HCT116 (cell line): ENCODE measurements around the gene ITPR1. TPM values are rescaled to one million over a fixed set of nuclear protein-coding genes. Genes with fewer than 3 reads are reported as not detected.

ENCODE experiments used
- ATAC-seq: fragments of 200-7000 bp; cut with Tn5 transposase; 2 replicates; pipeline ENCODE4 v1.9.1; 2020; ENCODE audit warnings: mild to moderate bottlenecking, moderate library complexity
- BruUV-seq: library from RNA; stranded (reverse); fragments of 400-500 nt; replicated peaks from 2 replicates; lab custom pipeline; 2021; lab: Mats Ljungman, UMichigan
- CTCF ChIA-PET: fragments of 300-600 bp; sonication (Branson Sonifier 250); formaldehyde crosslinking; loops from one replicate; lab custom pipeline; 2021; ENCODE audit warnings: antibody characterized with exemption; lab: Charles Lee
- POLR2A ChIA-PET: fragments of 300-600, 350-600 bp; sonication (Branson Sonifier 250); formaldehyde crosslinking; loops from one replicate; lab custom pipeline; 2021; ENCODE audit warnings: antibody characterized with exemption; lab: Charles Lee
- RAD21 ChIA-PET, 2 experiments: fragments of 300-600 bp; sonication (Branson Sonifier 250); formaldehyde crosslinking; loops; one replicate each; lab custom pipeline; 2023; ENCODE audit warnings: low total read pairs in 2 of 2; ENCODE audit not compliant: uncharacterized antibody in 2 of 2, unreplicated experiment in 2 of 2, low non-redundant PET in 1 of 2; lab: Charles Lee
- DNase-seq: peaks from one replicate; pipeline ENCODE4 v3.0.0-alpha.2; 2010; ENCODE audit warnings: low read depth, low spot score
- H2AFZ ChIP-seq: fragments of 200-600 bp; shearing (Covaris generic), sonication (generic); 2 replicates; pipeline ENCODE4 v1.6.1; 2017; ENCODE audit warnings: low read depth, mixed run types, mixed read lengths, antibody characterized with exemption, low read length; ENCODE audit not compliant: poor library complexity, severe bottlenecking
- H3K27ac ChIP-seq: 2 replicates; pipeline ENCODE4 v1.5.1; 2012; ENCODE audit warnings: low read depth, low read length
- H3K27me3 ChIP-seq: fragments of 200-600 bp; sonication (generic); 2 replicates; pipeline ENCODE4 v1.6.1; 2016; ENCODE audit warnings: mixed run types, low read length, mixed read lengths; ENCODE audit not compliant: insufficient read depth
- H3K36me3 ChIP-seq, 2 experiments: fragments of 200-500 bp in 1 of 2; fragments of 200-600 bp in 1 of 2; sonication (Bioruptor generic) in 1 of 2; sonication (generic) in 1 of 2; 2 replicates each; pipeline versions ENCODE4 v1.5.1 to v1.6.1; 2014 to 2016; ENCODE audit warnings: low read length in 2 of 2, inconsistent platforms in 1 of 2, mixed read lengths in 1 of 2, mixed run types in 1 of 2; ENCODE audit not compliant: insufficient read depth in 2 of 2, control insufficient read depth in 1 of 2
- H3K4me1 ChIP-seq, 2 experiments: fragments of 200-600 bp in 1 of 2; sonication (generic) in 1 of 2; 2 replicates each; pipeline versions ENCODE4 v1.5.1 to v1.6.1; 2012 to 2017; ENCODE audit warnings: low read length in 2 of 2, inconsistent platforms in 1 of 2, mild to moderate bottlenecking in 1 of 2, mixed read lengths in 1 of 2, mixed run types in 1 of 2, moderate library complexity in 1 of 2; ENCODE audit not compliant: insufficient read depth in 2 of 2, control insufficient read depth in 1 of 2
- H3K4me2 ChIP-seq: fragments of 200-600 bp; sonication (generic); 2 replicates; pipeline ENCODE4 v1.6.1; 2017; ENCODE audit warnings: mixed run types, low read length, mixed read lengths
- H3K4me3 ChIP-seq, 2 experiments: fragments of 200-600 bp in 1 of 2; sonication (generic) in 1 of 2; replicated peaks in 1 of 2; 2 replicates each; pipeline ENCODE4 v1.5.1; 2011 to 2016; ENCODE audit warnings: low read length in 2 of 2, control low read depth in 1 of 2, low read depth in 1 of 2, mild to moderate bottlenecking in 1 of 2, mixed read lengths in 1 of 2, mixed run types in 1 of 2
- H3K79me2 ChIP-seq: fragments of 200-600 bp; sonication (generic); 2 replicates; pipeline ENCODE4 v1.6.1; 2017; ENCODE audit warnings: mild to moderate bottlenecking, mixed run types, low read length, moderate library complexity, mixed read lengths; ENCODE audit not compliant: insufficient read depth
- H3K9ac ChIP-seq: fragments of 200-600 bp; sonication (generic); 2 replicates; pipeline ENCODE4 v1.6.1; 2016; ENCODE audit warnings: low read length, mixed read lengths
- H3K9me2 ChIP-seq: fragments of 200-600 bp; sonication (generic), shearing (Covaris generic); 2 replicates; pipeline ENCODE4 v1.6.1; 2017; ENCODE audit warnings: mixed run types, mild to moderate bottlenecking, moderate library complexity; ENCODE audit not compliant: insufficient read depth
- H3K9me3 ChIP-seq, 2 experiments: fragments of 200-500 bp in 1 of 2; fragments of 200-600 bp in 1 of 2; sonication (Bioruptor generic) in 1 of 2; sonication (generic) in 1 of 2; 2 replicates each; pipeline ENCODE4 v1.6.1; 2014 to 2017; ENCODE audit warnings: low read length in 2 of 2, mixed read lengths in 2 of 2, inconsistent platforms in 1 of 2, low read depth in 1 of 2, mild to moderate bottlenecking in 1 of 2, mixed run types in 1 of 2, moderate library complexity in 1 of 2; ENCODE audit not compliant: control insufficient read depth in 1 of 2, insufficient read depth in 1 of 2
- H4K20me1 ChIP-seq: fragments of 200-600 bp; sonication (generic), shearing (Covaris generic); 2 replicates; pipeline ENCODE4 v1.6.1; 2017; ENCODE audit warnings: mixed run types, mild to moderate bottlenecking, moderate library complexity; ENCODE audit not compliant: insufficient read depth
- CBX3 ChIP-seq: IDR thresholded peaks from 2 replicates; pipeline ENCODE4 v1.6.1; 2012; ENCODE audit warnings: low read depth
- CEBPB ChIP-seq: IDR thresholded peaks from 2 replicates; pipeline ENCODE4 v1.6.1; 2012; ENCODE audit warnings: low read depth
- ELF1 ChIP-seq: IDR thresholded peaks from 2 replicates; pipeline ENCODE4 v1.6.1; 2012; ENCODE audit warnings: low read depth, borderline replicate concordance
- EZH2phosphoT487 ChIP-seq: fragments of 200-600 bp; IDR thresholded peaks from 2 replicates; pipeline ENCODE4 v1.6.1; 2018; ENCODE audit warnings: antibody characterized with exemption, borderline replicate concordance
- FOSL1 ChIP-seq: IDR thresholded peaks from 2 replicates; pipeline ENCODE4 v1.6.1; 2012; ENCODE audit warnings: low read depth
- POLR2A ChIP-seq: IDR thresholded peaks from 2 replicates; pipeline ENCODE4 v1.7.0; 2011; ENCODE audit warnings: borderline replicate concordance; ENCODE audit not compliant: insufficient read depth, insufficient read length; ENCODE audit errors: extremely low read depth
- POLR2AphosphoS5 ChIP-seq: IDR thresholded peaks from 2 replicates; pipeline ENCODE4 v1.6.1; 2011; ENCODE audit warnings: mild to moderate bottlenecking, low read depth, low read length, moderate library complexity
- RAD21 ChIP-seq: IDR thresholded peaks from 2 replicates; pipeline ENCODE4 v1.6.1; 2012; ENCODE audit warnings: low read depth, mild to moderate bottlenecking
- SIN3A ChIP-seq: IDR thresholded peaks from 2 replicates; pipeline ENCODE4 v1.6.1; 2012; ENCODE audit warnings: low read depth
- SP1 ChIP-seq: IDR thresholded peaks from 2 replicates; pipeline ENCODE4 v1.6.1; 2012; ENCODE audit warnings: low read depth
- SRF ChIP-seq: IDR thresholded peaks from 2 replicates; pipeline ENCODE4 v1.6.1; 2012; ENCODE audit warnings: low read depth
- TCF7L2 ChIP-seq: IDR thresholded peaks from 2 replicates; pipeline ENCODE4 v1.7.0; 2011; ENCODE audit warnings: borderline replicate concordance, inconsistent platforms; ENCODE audit not compliant: insufficient read depth, insufficient read length; ENCODE audit errors: extremely low read depth
- ZNF274 ChIP-seq: fragments of 200-500 bp; sonication (Bioruptor generic); IDR thresholded peaks from 2 replicates; pipeline ENCODE4 v1.6.1; 2014; ENCODE audit warnings: mild to moderate bottlenecking, low read depth, low read length, inconsistent platforms
- intact Hi-C: fragments of 100-400 bp; cut with micrococcal nuclease; formaldehyde crosslinking; loops from 2 replicates; pipeline ENCODE4 v1.10.0; 2022
- total RNA-seq: library from RNA; stranded (reverse); gene quantifications from one replicate; pipeline ENCODE4 v1.2.1, GENCODE V29; 2021; ENCODE audit not compliant: unreplicated experiment
- TF ChIP-seq, protein P1 (sequence below): IDR thresholded peaks from 2 replicates; pipeline ENCODE4 v1.6.1; 2012
- TF ChIP-seq, protein P2 (sequence below): IDR thresholded peaks from 2 replicates; pipeline ENCODE4 v1.6.1; 2012
- TF ChIP-seq, protein P3 (sequence below): IDR thresholded peaks from 2 replicates; pipeline ENCODE4 v1.6.1; 2011; ENCODE audit warnings: mild to moderate bottlenecking, low read length, moderate library complexity; ENCODE audit not compliant: insufficient replicate concordance; ENCODE audit errors: extremely low read depth
- TF ChIP-seq, protein P4 (sequence below), 3 experiments: fragments of 200-600 bp in 1 of 3; sonication (generic) in 1 of 3; IDR thresholded peaks in 2 of 3; conservative IDR thresholded peaks in 1 of 3; 2 replicates each; pipeline ENCODE4 v1.5.1; 2012 to 2017; ENCODE audit warnings: low read depth in 2 of 3, low read length in 2 of 3, antibody characterized with exemption in 1 of 3, borderline replicate concordance in 1 of 3, control low read depth in 1 of 3, mild to moderate bottlenecking in 1 of 3, mixed read lengths in 1 of 3, mixed run types in 1 of 3, moderate library complexity in 1 of 3; ENCODE audit not compliant: insufficient read depth in 1 of 3

The ITPR1 gene
- total RNA-seq, 1 experiment from 2014 or later, result 9.2 TPM

DNA sequence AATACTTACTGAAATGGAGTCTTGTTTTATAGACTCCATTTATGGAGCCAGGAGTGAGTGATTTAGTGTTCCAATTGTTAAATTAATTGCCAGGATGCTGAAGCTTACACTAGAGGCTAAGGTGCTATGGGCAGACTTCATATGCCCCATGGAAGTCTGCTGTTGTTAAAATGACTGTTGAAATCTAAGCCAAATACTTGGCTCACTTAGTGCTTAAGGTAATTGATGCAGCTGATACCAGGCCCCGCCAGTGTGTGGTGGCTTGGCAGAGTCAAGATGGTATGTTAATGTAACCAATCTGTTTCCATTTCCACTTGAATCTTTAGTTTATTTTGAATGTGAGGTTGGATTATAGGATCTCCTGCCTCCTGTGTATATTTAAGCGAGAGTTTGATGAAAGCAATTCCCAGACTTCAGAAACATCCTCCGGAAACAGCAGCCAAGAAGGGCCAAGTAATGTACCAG, 187.1 kb downstream of the ITPR1 start:
- ATAC-seq, result no peak
- RAD21 ChIA-PET, result no interaction called here
- no peak overlapping the region for H3K4me3 ChIP-seq
- no peaks in the 10 kb centered on the region for H3K9me2 ChIP-seq
- H2AFZ ChIP-seq, result no peak overlapping the region
- H3K36me3 ChIP-seq, result no peaks in the 10 kb centered on the region
- no peak overlapping the region for H3K4me2 ChIP-seq
- H3K27ac ChIP-seq, result no peak overlapping the region
- H3K79me2 ChIP-seq, result no peaks in the 10 kb centered on the region
- H3K27me3 ChIP-seq, result no peaks in the 10 kb centered on the region
- no peaks in the 10 kb centered on the region for H3K4me1 ChIP-seq
- no peaks in the 10 kb centered on the region for H4K20me1 ChIP-seq
- H3K9ac ChIP-seq, result no peak overlapping the region
- no peak for DNase-seq
- no peaks in the 10 kb centered on the region for H3K9me3 ChIP-seq
- CTCF ChIA-PET, result no interaction called here
- BruUV-seq, result no TSS peak
- POLR2A ChIA-PET, result no interaction called here
- no peak for TF ChIP-seq POLR2A
- no peak for TF ChIP-seq SP1
- TF ChIP-seq CBX3, result no peak
- no peak for TF ChIP-seq SRF
- TF ChIP-seq RAD21, result no peak
- TF ChIP-seq EZH2phosphoT487, result no peak
- TF ChIP-seq SIN3A, result no peak
- TF ChIP-seq CEBPB, result no peak
- TF ChIP-seq, protein P1, sequence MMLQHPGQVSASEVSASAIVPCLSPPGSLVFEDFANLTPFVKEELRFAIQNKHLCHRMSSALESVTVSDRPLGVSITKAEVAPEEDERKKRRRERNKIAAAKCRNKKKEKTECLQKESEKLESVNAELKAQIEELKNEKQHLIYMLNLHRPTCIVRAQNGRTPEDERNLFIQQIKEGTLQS, result no peak
- no peak for TF ChIP-seq ELF1
- intact Hi-C loops, result no loop called here

DNA sequence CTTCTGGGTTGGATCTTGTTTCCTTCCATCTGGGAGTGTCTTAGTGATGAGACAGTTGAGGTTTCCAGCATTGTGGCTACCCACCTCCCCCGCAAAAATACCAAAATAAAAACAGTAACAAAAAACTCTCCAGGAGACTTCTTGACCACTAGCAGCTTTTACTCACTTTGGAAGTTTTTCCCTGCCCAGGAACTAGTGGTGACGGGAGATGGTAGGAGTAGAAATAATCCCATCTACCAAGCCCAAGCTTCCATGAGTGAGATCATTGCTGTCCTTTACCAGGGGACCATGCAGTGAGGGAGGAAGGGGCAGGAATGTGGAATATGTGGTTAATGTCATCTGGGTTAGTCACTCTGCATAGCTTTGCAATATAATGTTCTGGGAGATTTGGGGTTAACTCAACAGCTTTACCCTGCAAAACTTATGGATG, 187.7 kb downstream of the ITPR1 start:
- ChIA-PET POLR2A (no interaction called here), CTCF (no interaction called here), RAD21 (no interaction called here)
- ATAC-seq (no peak), DNase-seq (no peak)
- H3K4me2 ChIP-seq, result no peak overlapping the region
- no peaks in the 10 kb centered on the region for H3K9me3 ChIP-seq
- H3K36me3 ChIP-seq, result no peaks in the 10 kb centered on the region
- H3K4me1 ChIP-seq, result no peaks in the 10 kb centered on the region
- H4K20me1 ChIP-seq, result no peaks in the 10 kb centered on the region
- no peak overlapping the region for H3K27ac ChIP-seq
- no peaks in the 10 kb centered on the region for H3K79me2 ChIP-seq
- H3K9me2 ChIP-seq, result no peaks in the 10 kb centered on the region
- H3K27me3 ChIP-seq, result no peaks in the 10 kb centered on the region
- H3K4me3 ChIP-seq, result no peak overlapping the region
- H2AFZ ChIP-seq, result no peak overlapping the region
- no peak overlapping the region for H3K9ac ChIP-seq
- no TSS peak for BruUV-seq
- intact Hi-C loops, result no loop called here
- TF ChIP-seq FOSL1 (no peak), TCF7L2 (no peak), POLR2AphosphoS5 (no peak), RAD21 (no peak), CEBPB (no peak), SIN3A (no peak), POLR2A (no peak), ELF1 (no peak), CBX3 (no peak), ZNF274 (no peak), SP1 (no peak)
- TF ChIP-seq, protein P2, sequence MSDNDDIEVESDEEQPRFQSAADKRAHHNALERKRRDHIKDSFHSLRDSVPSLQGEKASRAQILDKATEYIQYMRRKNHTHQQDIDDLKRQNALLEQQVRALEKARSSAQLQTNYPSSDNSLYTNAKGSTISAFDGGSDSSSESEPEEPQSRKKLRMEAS, result no peak
- TF ChIP-seq, protein P3, sequence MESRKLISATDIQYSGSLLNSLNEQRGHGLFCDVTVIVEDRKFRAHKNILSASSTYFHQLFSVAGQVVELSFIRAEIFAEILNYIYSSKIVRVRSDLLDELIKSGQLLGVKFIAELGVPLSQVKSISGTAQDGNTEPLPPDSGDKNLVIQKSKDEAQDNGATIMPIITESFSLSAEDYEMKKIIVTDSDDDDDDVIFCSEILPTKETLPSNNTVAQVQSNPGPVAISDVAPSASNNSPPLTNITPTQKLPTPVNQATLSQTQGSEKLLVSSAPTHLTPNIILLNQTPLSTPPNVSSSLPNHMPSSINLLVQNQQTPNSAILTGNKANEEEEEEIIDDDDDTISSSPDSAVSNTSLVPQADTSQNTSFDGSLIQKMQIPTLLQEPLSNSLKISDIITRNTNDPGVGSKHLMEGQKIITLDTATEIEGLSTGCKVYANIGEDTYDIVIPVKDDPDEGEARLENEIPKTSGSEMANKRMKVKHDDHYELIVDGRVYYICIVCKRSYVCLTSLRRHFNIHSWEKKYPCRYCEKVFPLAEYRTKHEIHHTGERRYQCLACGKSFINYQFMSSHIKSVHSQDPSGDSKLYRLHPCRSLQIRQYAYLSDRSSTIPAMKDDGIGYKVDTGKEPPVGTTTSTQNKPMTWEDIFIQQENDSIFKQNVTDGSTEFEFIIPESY, result no peak
- TF ChIP-seq, protein P4, sequence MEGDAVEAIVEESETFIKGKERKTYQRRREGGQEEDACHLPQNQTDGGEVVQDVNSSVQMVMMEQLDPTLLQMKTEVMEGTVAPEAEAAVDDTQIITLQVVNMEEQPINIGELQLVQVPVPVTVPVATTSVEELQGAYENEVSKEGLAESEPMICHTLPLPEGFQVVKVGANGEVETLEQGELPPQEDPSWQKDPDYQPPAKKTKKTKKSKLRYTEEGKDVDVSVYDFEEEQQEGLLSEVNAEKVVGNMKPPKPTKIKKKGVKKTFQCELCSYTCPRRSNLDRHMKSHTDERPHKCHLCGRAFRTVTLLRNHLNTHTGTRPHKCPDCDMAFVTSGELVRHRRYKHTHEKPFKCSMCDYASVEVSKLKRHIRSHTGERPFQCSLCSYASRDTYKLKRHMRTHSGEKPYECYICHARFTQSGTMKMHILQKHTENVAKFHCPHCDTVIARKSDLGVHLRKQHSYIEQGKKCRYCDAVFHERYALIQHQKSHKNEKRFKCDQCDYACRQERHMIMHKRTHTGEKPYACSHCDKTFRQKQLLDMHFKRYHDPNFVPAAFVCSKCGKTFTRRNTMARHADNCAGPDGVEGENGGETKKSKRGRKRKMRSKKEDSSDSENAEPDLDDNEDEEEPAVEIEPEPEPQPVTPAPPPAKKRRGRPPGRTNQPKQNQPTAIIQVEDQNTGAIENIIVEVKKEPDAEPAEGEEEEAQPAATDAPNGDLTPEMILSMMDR (IDR thresholded peaks at IDR 0.05 in 2 of 3, conservative IDR thresholded peaks at IDR 0.05 in 1 of 3; ENCODE audit: borderline replicate concordance in 1 of 3, insufficient read depth in 1 of 3, low read depth in 2 of 3, low read length in 2 of 3), result no peak
